ENCODE measurements around the gene PLA2G2D.

PLA2G2D gene

DNA sequence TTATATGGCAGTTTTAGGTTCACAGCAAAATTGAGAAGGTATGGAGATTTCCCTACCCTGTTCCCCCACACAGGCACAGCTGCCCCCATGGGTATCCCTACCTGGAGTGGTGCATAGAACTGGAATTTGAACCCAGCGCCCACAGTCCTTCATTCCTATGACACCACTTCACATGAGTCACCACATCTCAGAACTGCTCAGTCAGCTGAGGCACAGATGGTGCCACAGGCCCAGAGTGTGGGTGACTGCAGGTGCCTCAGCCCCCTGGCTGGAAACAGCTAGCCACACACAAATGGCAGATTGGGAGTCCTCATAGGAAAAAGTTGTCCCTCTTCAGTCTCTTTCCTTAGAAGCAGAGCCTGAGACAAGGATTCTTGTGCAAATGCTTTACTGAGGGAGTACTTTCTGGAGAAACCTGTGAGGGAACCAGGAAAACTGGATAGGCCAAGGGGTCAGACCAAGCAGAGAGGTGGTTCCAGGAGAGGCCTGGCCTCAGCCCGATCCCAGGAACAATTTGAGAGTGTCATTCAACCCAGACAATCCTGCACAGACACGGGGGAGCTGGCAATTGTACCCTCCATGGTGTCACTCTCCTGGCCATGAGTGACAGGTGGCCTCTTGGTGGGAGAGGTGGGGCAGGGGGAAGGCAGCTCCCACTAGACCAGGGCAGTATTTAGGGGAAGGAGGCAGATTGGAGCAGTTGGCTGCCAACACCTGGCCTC lies 6.9 kb downstream of the PLA2G2D start:
- DNase-seq: no peak

DNA sequence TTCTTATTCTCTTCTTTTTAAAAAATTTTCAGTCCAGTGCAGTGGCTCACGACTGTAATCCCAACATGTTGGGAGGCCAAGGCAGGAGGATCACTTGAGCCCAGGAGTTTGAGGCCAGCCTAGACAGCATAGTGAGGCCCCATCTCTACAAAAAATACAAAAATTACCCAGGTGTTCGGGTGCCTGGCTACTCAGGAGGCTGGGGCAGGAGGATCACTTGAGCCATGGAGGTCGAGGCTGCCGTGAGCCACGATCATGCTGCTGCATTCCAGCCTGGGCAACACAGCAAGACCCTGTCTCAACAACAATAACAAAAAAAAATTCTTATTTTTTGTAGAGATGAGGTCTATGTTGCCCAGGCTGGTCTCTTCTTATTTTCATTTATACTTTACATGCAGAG lies 7.9 kb downstream of the PLA2G2D start:
- no peak for DNase-seq

DNA sequence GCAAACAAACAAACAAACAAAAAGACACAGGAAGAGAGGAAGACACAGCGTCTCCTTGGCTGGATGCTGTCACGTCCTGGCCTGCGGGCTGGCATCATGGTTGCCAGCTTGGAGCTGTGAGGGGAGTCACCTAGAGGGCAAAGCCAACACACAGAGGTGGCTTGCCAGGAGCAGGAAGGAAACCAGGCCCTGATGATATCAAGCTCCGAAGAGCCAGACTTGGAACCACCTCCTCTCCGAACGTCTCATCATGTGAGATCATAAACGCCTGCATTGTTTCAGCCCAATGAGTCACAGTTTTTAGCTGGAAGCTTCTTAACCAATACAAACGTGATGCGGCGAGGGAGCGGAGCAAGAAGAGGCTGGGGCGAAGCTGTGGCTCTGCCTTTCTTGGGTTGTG lies 8.7 kb downstream of the PLA2G2D start:
- DNase-seq: no peak

DNA sequence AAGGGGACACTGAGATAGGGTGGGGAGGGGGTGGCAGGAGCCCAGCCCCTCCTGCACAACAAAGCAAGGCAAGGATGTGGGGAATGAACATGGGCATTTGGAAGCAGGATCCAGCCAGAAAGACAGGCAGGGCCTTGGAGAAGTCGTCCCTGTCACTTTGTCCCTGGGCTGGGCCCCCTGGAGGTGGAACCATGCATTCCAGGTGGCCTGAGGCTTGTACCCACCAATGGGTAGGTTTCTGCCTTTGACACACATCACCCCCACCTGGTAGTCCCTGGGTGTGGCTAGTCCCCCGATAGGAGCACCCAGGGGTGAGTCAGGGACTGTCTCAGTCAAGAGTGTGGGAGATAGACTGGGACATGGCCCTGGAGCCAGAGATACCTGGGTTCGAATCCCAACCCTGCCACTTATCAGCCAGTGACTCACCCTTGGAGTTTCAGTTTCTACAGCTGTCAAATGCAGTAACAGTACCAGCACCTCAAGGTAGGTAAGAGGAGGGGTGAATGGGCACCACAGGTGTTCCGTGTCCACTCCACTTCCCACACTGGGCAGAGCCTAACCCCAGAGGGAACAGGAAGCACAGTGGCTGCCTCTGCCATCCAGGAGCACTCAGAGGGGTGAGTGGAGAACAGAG lies 10.0 kb downstream of the PLA2G2D start:
- DNase-seq: no peak

DNA sequence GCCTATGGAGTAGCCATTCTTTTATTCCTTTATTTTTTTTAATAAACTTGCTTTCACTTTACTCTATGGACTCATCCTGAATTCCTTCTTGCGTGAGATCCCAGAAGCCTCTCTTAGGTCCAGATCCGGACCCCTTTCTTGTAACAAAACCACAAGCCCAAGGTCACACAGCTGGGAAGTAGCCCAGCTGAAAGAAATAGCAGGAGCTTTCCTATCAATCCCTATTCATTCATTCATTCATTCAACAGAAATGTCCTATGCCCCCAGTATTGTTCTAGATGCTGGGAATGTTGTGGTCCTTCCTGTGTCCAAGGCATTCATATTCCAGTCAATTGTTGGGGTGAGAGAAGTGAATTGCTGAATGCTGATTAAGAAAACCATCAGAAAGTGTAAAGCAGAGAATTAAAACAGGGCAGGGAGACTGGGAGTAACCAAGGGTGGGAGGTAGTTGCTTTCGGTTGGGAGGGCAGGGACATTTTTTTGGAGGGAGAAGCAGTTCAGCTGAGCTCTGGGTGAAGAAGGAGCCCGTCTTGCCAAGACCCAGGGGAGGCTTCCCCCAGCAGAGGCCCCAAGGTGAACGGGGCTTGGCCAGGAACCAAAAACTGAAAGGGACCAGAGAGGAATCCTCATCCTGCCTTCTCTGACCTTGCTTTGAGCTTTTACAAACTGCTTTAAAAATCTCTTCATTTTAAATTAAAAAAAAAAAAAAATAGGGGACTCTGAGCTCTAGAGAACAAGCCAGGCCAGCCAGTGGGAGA lies 10.8 kb downstream of the PLA2G2D start:
- no peak for DNase-seq

DNA sequence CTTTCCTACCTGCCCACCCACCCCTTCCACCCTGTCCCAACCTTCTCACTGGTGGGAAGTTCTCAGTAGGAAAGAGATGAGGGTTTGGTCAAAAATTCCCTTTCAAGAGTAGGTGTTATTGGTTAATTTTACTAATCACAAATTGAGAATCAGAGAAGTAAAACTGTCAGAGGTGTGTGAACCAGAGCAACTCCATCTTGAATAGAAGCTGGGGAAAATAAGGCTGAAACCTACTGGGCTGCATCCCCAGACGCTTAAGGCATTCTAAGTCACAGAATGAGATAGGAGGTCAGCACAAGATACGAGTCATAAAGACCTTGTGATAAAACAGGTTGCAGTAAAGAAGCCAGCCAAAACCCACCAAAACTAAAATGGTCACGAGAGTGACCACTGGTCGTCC lies 11.5 kb downstream of the PLA2G2D start:
- DNase-seq: no peak

DNA sequence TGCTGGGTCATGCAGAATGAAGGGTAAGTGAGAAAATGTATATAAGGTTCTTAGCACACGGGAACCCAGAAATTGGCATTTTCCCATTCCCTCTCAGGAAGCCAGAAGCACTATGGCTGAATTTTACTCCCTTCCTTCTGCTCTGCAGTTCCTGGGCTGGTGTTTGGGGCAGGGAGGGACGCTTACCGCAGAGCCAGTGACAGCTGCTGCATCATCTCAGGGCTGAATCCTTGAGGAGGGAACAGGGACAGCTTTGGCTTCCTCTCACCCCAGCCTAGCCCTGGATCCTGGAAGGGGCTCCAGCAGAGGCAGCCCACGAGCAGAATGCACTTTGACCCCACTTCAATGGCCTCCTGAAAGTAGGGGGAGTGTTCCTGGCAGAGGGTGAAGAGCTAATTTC lies 12.0 kb downstream of the PLA2G2D start:
- DNase-seq: no peak

DNA sequence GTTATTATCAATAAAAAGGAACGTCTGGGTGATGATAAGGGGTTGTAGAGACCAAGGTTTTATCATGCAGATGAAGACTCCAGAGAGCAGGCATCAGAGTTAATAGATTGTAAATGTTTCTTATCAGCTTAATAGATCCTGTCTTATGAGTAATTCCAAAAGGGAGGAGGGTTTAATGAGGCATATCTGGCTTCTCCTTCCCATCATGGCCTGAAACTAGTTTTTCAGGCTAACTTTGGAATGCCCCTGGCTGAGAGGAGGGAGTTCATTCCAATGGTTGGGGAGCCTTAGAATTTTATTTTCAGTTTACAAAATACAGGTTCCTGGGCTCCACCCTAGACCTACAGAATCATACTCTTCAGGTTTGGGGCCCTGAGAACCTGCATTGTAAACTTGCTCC lies 13.5 kb downstream of the PLA2G2D start:
- no peak for DNase-seq

DNA sequence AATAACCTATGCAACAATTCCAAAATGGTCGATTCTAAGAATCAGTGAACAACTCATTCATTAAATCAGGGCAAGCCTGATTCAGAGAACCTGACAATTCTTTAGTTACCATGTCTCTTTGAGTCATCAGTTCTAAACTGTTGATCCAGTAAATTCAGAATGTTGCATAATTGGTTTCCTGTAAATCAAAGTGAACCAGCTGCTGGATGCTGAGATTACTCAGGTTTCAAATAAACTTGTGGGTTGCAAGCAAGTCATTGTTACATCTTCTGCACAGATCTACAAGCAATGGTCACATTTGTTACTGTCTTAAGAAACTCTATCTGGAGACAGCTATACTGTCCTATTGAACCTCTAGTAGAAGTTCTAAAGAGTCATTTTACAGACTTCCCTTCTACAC lies 16.5 kb downstream of the PLA2G2D start:
- no peak for DNase-seq

DNA sequence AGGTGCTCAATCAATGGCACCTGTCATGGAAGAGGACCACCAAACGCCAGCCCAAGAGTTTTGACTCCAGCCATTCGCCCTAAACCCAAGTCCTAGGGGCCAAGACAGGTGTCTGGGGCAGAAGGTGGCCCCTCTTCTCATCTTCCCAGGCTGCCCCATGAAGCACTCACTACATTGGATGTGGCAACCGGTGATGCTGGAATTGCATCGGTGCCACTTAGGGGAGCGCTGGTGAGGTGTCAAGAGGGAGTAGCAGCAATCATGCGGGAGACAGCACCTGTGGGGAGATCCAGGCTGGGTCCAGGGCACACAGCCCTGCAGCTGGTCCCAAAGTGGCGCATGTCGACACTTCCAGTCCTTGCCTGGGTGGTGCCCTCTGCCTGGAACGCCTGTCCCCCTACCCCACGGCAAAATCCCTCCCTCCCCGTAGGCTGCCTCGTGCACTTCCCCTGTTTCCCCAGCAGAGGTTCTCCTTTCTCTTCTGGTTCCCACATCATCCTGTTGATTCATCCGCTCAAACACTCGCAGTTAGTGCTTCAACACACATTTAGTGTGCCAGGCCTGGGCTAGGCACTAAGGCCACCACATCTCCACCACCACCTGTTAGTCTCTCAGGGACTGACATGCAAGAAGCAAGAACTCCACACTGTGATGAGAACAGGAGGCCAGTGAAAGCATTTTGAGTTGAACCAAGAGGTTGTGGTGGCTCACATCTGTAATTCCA lies 18.5 kb downstream of the PLA2G2D start:
- DNase-seq: no peak

DNA sequence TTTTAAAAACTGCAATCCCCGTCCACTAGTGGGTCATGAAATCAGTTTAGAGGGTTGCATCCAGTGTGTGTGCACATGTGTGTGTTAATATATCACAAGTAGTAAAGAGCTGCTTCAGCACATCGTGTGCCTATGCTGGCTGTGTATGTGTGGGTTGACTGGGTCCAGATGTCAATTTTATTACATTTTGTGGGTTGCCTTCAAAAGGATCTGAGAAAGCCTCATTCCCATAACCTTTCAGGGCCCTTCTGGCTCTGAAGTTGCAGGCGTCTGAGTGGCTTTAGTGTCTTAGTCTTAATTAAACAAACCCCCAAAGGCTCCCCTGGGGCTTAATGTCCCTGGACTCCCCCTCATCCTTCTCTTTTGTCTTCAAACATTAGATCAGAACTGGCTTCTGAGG lies 19.8 kb downstream of the PLA2G2D start:
- no peak for DNase-seq

DNA sequence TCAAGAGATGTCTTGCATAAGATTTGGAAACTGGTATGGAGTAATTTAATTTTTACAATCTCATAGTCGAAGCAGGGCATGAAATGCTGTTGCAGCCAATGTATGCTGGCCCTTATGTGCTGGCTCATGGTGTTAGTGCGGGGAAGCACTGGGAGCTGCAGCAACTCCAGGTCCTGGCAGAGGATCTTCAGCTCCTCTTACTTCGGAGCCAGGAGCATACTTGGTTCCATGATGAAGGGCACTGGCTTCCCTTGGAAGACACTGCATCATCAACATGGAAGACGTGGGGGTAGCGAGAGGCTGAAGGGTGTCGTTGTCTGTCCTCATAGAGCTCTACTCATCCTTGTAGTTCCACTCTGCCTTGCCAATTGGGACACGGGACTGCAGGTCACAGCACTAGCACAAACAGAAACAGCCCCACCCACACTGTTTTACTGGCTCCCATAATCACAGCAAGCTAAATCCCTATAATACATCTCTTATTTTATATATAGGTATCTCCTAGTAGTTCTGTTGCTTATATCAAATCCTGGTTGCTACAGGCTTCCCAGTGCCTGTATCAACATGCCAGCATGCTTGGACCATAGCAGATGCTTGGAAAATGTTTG lies 22.4 kb downstream of the PLA2G2D start:
- no peak for DNase-seq

DNA sequence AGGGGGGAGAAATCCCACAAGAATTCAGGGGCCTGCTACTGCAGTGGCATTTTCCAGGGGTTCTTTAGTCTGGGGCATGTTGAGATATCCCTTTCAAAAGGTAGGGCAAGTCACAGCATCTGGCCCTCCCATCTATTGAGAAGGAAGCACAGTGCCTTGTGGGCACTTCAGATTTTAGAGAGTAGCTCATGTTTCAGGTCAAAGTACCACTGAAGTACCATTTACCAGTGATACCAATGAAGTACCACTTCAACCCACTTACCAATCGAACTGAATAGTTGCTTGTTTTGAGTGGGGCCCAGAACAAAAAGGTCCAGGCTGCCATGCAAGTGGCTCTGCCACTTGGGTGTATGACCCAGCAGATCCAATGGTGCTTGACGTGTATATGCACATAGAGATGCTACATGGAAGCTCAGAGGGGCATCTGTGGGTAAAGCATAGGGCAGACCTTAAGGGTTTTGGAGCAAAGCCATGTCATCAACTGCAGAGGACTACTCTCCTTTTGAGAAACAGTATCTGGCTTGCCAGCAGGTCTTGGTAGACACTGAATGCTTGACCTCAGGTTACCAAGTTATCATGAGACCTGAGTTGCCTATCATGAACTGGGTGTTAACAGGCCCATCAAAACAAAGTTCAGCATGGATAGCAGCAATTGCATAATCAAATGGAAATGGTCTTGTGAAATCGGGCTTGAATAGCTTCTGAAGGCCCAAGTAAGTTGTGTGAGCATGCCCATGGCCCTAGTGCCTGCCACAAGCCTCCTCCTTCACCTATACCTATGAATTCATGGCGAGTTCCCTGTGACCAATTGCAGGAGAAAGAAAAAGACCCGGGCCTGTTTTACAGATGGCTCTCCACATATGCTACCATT lies 23.5 kb downstream of the PLA2G2D start:
- DNase-seq: no peak

DNA sequence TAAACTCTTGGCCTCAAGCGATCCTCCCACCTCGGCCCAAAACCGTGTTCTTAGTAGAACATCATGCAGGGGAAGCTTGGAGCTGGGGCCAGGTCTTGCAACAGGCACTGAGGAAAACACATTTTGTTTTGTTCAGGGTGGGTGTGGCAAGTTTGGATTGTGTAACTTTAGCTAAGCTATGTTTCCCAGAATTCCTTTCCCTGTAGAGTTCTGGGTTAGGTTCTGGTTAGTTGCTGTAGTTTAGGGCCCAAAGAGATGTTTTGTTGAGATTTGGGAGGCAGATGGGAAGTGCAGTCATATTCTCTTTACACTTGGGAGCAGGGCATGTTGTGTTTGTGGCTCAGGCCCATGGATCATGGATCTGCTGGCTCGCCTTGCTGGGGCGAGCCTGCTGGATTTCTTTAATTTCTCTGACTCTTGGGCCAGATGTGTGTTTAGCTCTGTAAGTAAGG lies 25.4 kb downstream of the PLA2G2D start:
- DNase-seq: no peak

DNA sequence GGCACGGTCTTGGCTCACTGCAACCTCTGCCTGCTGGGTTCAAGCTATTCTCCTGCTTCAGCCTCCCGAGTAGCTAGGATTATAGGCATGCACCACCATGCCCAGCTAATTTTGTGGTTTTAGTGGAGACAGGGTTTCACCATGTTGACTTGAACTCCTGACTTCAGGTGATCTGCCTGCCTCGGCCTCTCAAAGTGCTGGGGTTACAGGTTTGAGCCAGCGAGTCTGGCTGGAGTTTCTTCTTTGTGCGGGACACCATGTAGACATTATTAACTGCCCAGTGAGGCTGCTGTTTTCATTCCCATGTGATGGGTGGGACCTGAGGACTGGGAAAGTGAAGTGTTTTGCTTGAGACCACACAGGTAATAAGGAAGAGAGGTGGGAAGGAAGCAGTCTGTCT lies 26.0 kb downstream of the PLA2G2D start:
- no peak for DNase-seq

DNA sequence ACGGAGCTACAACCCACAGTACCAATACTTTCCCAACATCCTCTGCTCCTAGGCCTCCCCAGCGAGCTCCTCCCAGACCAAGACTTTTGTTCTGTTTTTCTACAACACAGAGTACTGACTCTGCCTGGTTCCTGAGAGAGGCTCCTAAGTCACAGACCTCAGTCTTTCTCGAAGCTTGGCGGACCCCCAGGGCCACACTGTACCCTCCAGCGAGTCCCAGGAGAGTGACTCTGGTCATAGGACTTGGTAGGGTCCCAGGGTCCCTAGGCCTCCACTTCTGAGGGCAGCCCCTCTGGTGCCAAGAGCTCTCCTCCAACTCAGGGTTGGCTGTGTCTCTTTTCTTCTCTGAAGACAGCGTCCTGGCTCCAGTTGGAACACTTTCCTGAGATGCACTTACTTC lies 28.7 kb downstream of the PLA2G2D start:
- DNase-seq: no peak

DNA sequence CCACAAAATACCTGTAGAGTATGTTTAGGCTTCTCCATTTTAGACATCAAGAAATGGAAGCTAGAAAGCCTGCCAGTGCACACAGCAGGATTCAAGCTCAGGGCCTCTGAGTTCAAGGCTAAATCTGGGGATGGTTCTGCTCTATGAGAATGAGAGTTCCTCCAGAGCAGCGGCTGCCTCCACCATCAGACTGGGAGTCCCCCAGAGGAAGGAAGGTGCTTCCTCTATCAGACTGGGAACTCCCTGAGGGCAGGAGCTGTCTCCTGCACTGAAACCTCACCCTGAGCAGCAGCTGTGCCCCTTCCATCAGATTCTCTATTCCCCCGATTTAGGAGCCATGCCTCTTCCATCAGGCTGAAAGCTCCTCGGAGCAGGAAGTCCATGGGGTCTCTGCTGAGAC lies 29.2 kb downstream of the PLA2G2D start:
- no peak for DNase-seq

DNA sequence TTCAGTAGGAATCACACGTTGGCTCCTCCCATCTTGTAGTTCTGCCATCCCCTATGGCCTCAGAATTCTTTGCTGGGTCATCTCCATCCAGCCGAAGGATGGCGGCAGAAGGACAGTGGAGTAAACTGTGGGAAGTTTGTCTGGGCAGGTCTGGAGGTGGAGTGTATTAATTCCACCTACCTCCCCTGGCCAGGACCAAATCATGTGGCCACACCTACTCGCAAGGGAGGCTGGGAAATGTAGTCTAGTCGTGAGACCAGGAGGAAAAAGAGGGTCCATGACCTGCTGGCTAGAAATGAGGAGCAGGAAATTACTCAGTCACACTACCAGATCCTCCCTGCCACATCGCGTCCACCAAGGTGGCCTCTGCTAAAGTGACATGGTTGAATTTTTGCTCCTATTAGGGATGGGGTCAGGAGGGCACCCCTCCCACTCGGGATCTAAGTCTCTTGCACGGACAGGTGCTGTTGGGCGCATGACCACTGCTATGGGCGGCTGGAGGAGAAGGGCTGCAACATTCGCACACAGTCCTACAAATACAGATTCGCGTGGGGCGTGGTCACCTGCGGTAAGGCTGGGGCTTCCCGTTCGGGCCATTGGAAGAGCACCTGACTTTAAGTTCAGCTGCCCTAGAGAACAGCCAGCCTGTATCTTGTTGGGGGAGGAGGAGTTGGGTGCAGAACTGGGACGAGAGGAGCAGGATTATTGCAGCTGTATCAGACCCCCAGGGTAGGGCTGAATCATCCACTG lies 29.8 kb downstream of the PLA2G2D start:
- no peak for DNase-seq

DNA sequence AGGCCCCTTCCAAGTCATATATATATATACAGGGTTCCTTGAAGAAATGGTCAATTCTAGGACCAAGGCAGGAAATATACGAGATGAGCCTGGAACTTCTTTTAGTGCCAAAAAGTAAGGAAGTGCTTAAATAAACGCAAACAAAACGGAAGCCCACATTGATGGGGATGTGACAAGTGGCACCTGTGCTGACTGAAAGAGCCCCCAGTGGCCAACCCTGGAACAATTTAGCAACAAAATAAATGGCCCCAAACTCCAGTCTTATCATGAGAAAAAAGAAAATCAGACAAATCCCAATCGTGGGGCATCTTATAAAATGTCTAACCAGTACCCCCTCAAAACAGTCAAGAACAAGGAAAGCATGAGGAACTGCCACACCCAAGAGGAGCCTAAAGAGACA lies 31.7 kb downstream of the PLA2G2D start:
- no peak for DNase-seq

DNA sequence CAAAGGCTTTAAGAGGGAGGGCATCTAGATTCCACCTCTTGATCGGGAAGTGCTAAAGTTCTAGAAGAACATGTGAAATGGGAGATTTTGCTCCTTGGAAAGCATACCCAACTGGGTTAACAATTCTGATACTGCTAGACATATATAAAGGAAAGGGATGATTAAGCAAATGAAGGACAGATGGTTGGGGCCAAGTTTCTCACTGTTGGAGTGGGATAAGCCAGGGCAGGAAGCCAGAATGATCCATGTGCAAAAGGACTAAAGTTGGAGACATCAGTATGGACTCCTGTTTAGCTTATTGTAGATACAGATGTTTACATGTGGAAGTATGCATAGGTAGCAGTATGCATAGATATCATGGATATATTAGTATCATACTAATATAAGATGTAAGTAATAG lies 32.5 kb downstream of the PLA2G2D start:
- DNase-seq: no peak
